HL-60 (cell line): ENCODE measurements around the gene CDH22.

Source experiments
- DNase-seq, 2 experiments: peaks; one replicate each; pipeline ENCODE4 v3.0.0-alpha.2; 2010 to 2020; ENCODE audit warnings: low read depth in 1 of 2, low spot score in 1 of 2
- H3K27ac ChIP-seq: fragments of 250-450 bp; sonication (Bioruptor Pico); replicated peaks from 2 replicates; pipeline ENCODE4 v1.5.1; 2020; ENCODE audit warnings: mild to moderate bottlenecking, moderate library complexity
- H3K27me3 ChIP-seq: fragments of 250-450 bp; sonication (Bioruptor Pico); 2 replicates; pipeline ENCODE4 v1.5.1; 2021; ENCODE audit warnings: mild to moderate bottlenecking, moderate library complexity; ENCODE audit not compliant: insufficient read depth, poor library complexity, severe bottlenecking
- H3K4me3 ChIP-seq: replicated peaks from 2 replicates; pipeline ENCODE4 v1.5.1; 2011; ENCODE audit warnings: mild to moderate bottlenecking, control low read depth, low read length; ENCODE audit not compliant: insufficient read depth
- GABPA ChIP-seq: IDR thresholded peaks from 2 replicates; pipeline ENCODE4 v1.6.1; 2012; ENCODE audit warnings: low read depth
- POLR2AphosphoS5 ChIP-seq: IDR thresholded peaks from 2 replicates; pipeline ENCODE4 v1.6.1; 2012; ENCODE audit warnings: low read depth
- SPI1 ChIP-seq: IDR thresholded peaks from 2 replicates; pipeline ENCODE4 v1.6.1; 2012; ENCODE audit warnings: low read depth, mild to moderate bottlenecking, borderline replicate concordance
- TF ChIP-seq, protein P1 (sequence below): IDR thresholded peaks from 2 replicates; pipeline ENCODE4 v1.6.1; 2012; ENCODE audit warnings: low read depth; ENCODE audit not compliant: insufficient replicate concordance
- TF ChIP-seq, protein P2 (sequence below): IDR thresholded peaks from one replicate; pipeline ENCODE4 v1.5.1; 2011; ENCODE audit warnings: low read length, control low read depth, inconsistent platforms; ENCODE audit not compliant: insufficient read depth

CDH22 gene

DNA sequence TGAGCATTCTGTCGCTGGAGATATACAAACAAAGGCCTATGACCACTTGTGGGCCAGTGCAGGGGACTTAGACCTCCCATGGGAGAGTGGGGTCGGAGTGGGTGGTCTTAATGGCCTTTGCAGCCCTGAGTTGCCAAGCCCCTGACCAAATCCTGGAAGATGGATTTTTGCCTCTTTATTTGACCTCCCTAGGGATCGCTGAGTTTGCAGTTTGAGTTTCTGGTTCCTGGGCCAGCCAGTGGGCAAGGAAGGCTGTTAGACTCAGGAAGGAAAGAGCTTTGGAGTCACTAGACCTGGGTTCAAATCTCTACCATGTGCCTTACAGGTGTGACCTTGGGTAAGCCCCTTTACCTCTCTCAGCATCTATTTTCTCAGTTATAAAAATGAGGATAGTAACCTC is 96.0 kb downstream of the CDH22 start:
- DNase-seq: no peak
- TF ChIP-seq, protein P1, sequence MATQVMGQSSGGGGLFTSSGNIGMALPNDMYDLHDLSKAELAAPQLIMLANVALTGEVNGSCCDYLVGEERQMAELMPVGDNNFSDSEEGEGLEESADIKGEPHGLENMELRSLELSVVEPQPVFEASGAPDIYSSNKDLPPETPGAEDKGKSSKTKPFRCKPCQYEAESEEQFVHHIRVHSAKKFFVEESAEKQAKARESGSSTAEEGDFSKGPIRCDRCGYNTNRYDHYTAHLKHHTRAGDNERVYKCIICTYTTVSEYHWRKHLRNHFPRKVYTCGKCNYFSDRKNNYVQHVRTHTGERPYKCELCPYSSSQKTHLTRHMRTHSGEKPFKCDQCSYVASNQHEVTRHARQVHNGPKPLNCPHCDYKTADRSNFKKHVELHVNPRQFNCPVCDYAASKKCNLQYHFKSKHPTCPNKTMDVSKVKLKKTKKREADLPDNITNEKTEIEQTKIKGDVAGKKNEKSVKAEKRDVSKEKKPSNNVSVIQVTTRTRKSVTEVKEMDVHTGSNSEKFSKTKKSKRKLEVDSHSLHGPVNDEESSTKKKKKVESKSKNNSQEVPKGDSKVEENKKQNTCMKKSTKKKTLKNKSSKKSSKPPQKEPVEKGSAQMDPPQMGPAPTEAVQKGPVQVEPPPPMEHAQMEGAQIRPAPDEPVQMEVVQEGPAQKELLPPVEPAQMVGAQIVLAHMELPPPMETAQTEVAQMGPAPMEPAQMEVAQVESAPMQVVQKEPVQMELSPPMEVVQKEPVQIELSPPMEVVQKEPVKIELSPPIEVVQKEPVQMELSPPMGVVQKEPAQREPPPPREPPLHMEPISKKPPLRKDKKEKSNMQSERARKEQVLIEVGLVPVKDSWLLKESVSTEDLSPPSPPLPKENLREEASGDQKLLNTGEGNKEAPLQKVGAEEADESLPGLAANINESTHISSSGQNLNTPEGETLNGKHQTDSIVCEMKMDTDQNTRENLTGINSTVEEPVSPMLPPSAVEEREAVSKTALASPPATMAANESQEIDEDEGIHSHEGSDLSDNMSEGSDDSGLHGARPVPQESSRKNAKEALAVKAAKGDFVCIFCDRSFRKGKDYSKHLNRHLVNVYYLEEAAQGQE: no peak
- TF ChIP-seq SPI1 (no peak), POLR2AphosphoS5 (no peak), GABPA (no peak)
- TF ChIP-seq, protein P2, sequence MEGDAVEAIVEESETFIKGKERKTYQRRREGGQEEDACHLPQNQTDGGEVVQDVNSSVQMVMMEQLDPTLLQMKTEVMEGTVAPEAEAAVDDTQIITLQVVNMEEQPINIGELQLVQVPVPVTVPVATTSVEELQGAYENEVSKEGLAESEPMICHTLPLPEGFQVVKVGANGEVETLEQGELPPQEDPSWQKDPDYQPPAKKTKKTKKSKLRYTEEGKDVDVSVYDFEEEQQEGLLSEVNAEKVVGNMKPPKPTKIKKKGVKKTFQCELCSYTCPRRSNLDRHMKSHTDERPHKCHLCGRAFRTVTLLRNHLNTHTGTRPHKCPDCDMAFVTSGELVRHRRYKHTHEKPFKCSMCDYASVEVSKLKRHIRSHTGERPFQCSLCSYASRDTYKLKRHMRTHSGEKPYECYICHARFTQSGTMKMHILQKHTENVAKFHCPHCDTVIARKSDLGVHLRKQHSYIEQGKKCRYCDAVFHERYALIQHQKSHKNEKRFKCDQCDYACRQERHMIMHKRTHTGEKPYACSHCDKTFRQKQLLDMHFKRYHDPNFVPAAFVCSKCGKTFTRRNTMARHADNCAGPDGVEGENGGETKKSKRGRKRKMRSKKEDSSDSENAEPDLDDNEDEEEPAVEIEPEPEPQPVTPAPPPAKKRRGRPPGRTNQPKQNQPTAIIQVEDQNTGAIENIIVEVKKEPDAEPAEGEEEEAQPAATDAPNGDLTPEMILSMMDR: no peak
- Histone ChIP-seq H3K4me3 (no peak overlapping the region), H3K27ac (no peak overlapping the region), H3K27me3 (no peaks in the 10 kb centered on the region)

DNA sequence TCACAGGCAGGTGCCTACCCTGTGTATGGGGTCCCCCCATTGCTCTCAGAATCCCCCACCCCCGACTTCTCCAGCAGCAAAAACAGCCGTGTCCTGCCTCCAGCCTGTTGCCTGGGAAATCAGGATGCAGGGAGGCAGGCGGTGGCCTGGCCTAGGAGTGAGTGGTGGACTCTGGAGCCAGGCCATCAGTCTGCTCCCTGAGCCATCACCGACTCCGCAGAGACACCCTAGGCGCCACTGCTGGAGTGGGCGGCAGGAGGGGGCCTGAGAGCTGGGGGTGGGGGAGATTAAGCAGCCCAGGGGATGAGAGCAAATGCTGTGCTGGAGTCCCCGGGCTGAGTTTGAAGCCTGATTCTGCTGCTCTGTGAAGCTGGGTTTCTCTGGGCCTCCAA is 97.0 kb downstream of the CDH22 start:
- Histone ChIP-seq H3K27ac (no peak overlapping the region), H3K4me3 (no peak overlapping the region), H3K27me3 (no peaks in the 10 kb centered on the region)
- DNase-seq: no peak
- TF ChIP-seq, protein P1: no peak
- TF ChIP-seq SPI1: no peak
- no peak for TF ChIP-seq POLR2AphosphoS5
- TF ChIP-seq, protein P2: no peak
- TF ChIP-seq GABPA: no peak

DNA sequence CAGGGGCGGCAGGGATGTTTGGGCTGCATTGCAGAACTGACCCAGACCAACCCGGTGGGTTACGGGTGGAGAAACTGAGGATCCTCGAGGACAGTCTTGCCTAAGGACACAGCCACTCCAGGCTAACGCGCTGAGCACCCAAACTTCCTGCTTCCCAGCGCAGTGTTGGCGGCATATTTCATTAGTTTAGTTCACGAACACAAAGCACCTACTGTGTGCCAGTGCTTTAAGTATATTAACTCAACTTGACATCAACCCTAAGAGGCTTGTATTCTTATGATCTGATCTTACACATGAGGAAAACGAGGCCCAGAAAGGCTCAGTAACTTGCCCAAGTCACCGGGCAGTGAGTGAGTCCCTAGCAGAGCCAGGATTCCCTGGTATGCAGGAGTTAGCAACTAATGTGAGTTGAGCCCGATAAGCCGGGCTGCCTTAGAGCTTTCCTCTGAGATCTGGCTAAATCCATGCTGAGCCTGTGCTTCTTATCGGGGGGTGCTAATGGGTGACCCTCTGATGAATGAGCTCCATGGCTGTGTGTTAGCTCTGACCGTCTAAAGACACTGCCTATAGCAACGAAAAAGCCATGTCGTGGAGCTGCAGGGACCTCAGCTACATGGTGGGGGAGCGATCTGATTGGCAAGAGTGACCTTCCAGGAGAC is 97.5 kb downstream of the CDH22 start:
- no peak for DNase-seq
- Histone ChIP-seq H3K27ac (no peak overlapping the region), H3K4me3 (no peak overlapping the region), H3K27me3 (no peaks in the 10 kb centered on the region)
- TF ChIP-seq POLR2AphosphoS5 (no peak), GABPA (no peak), SPI1 (no peak)
- TF ChIP-seq, protein P1: no peak
- TF ChIP-seq, protein P2: no peak
